Spinal cord (tissue), 10 donors: Measurements from ENCODE around the gene MYBPH. TPM values are rescaled to one million over a fixed set of nuclear protein-coding genes. Genes with fewer than 3 reads are reported as not detected.

Experiments
- DNase-seq, 6 donors: peaks; one replicate each; pipeline versions ENCODE4 v3.0.0 to v3.0.0-alpha.2; 2013 to 2015; ENCODE audit warnings: low spot score in 6 of 6, low read depth in 4 of 6
- H3K27ac ChIP-seq: one replicate; pipeline ENCODE4 v1.5.1; 2013; ENCODE audit warnings: low read depth, low read length, control low read depth
- H3K27me3 ChIP-seq: one replicate; pipeline ENCODE4 v1.6.1; 2013; ENCODE audit warnings: low read length; ENCODE audit not compliant: control insufficient read depth, insufficient read depth
- H3K36me3 ChIP-seq: one replicate; pipeline ENCODE4 v1.6.1; 2013; ENCODE audit warnings: low read length; ENCODE audit not compliant: control insufficient read depth, insufficient read depth
- H3K4me1 ChIP-seq: one replicate; pipeline ENCODE4 v1.6.1; 2013; ENCODE audit warnings: low read length; ENCODE audit not compliant: control insufficient read depth, insufficient read depth
- H3K4me3 ChIP-seq: one replicate; pipeline ENCODE4 v1.5.1; 2013; ENCODE audit warnings: low read depth, low read length, control low read depth
- H3K9me3 ChIP-seq: one replicate; pipeline ENCODE4 v1.6.1; 2013; ENCODE audit warnings: low read length; ENCODE audit not compliant: control insufficient read depth, insufficient read depth
- WGBS: methylation state at CpG from one replicate; pipeline ENCODE4 v1.1.5; 2013; ENCODE audit warnings: missing lambda C conversion rate; ENCODE audit not compliant: insufficient coverage; 5-methylcytosine and 5-hydroxymethylcytosine counted together
- polyA plus RNA-seq, 2 donors: library from polyadenylated mRNA; unstranded; fragments of 120-200 nt; gene quantifications; one replicate each; pipeline ENCODE4 v1.2.1, GENCODE V29; 2013; ENCODE audit not compliant: insufficient read length in 2 of 2
- total RNA-seq, 2 donors: library from RNA; depleted of rRNA in 1 of 2; stranded (reverse); fragments of 120-200 nt in 1 of 2; fragments of >200 nt in 1 of 2; gene quantifications; one replicate each; pipeline versions ENCODE4 v1.2.3 to v1.2.4, GENCODE V29; 2013 to 2014
- donor health status: healthy.

Gene MYBPH
- total and polyA plus RNA-seq, 4 donors = 0.06 to 0.35 (median 0.24) TPM; not detected in 1

GRCh38 chr1:203181586-203182386 is 6.2 kb upstream of the MYBPH start:
- DNase-seq = no peak
- Histone ChIP-seq H3K4me1 (peaks cover 40% of the 10 kb centered on the region), H3K27me3 (no peaks in the 10 kb centered on the region), H3K27ac (no peak overlapping the region), H3K9me3 (no peaks in the 10 kb centered on the region), H3K36me3 (no peaks in the 10 kb centered on the region), H3K4me3 (no peak overlapping the region)
- 44% methylated on average over 6 of the region's 10 CpGs for WGBS

GRCh38 chr1:203180611-203181330 is 5.1 kb upstream of the MYBPH start:
- WGBS = 91% methylated on average over 8 of the region's 11 CpGs
- H3K27me3 ChIP-seq = no peaks in the 10 kb centered on the region

GRCh38 chr1:203179667-203180005 is 4.0 kb upstream of the MYBPH start:
- peaks cover 25% of the 10 kb centered on the region for H3K4me1 ChIP-seq
- H3K36me3 ChIP-seq = no peaks in the 10 kb centered on the region
- H3K27ac ChIP-seq = no peak overlapping the region
- WGBS = 97% methylated on average over 7 of the region's 10 CpGs
- no peak overlapping the region for H3K4me3 ChIP-seq
- no peak for DNase-seq
- H3K9me3 ChIP-seq = no peaks in the 10 kb centered on the region
- H3K27me3 ChIP-seq = no peaks in the 10 kb centered on the region

More at GRCh38 chr1:203180611-203181330, 5.1 kb upstream of the MYBPH start:
- H3K4me3 ChIP-seq = no peak overlapping the region
- no peaks in the 10 kb centered on the region for H3K9me3 ChIP-seq
- peaks cover 30% of the 10 kb centered on the region for H3K4me1 ChIP-seq
- H3K27ac ChIP-seq = no peak overlapping the region
- no peaks in the 10 kb centered on the region for H3K36me3 ChIP-seq
- DNase-seq = no peak

- H3K27ac ChIP-seq = no peak overlapping the region
Measured at GRCh38 chr1:203178821-203179666, 3.4 kb upstream of the MYBPH start.

GRCh38 chr1:203178083-203178482 is 2.5 kb upstream of the MYBPH start:
- Histone ChIP-seq H3K4me1 (peaks cover 25% of the 10 kb centered on the region), H3K4me3 (no peak overlapping the region), H3K27ac (no peak overlapping the region), H3K36me3 (no peaks in the 10 kb centered on the region), H3K9me3 (no peaks in the 10 kb centered on the region), H3K27me3 (no peaks in the 10 kb centered on the region)
- 31% methylated on average over 3 of the region's 5 CpGs for WGBS
- no peak for DNase-seq

More at GRCh38 chr1:203178821-203179666, 3.4 kb upstream of the MYBPH start:
- H3K36me3 ChIP-seq = no peaks in the 10 kb centered on the region
- WGBS = 88% methylated on average over 13 of the region's 14 CpGs
- no peak for DNase-seq
- H3K9me3 ChIP-seq = no peaks in the 10 kb centered on the region
- H3K27me3 ChIP-seq = no peaks in the 10 kb centered on the region
- H3K4me3 ChIP-seq = no peak overlapping the region
- peaks cover 25% of the 10 kb centered on the region for H3K4me1 ChIP-seq

GRCh38 chr1:203177470-203178039 is 1.9 kb upstream of the MYBPH start:
- Histone ChIP-seq H3K27me3 (no peaks in the 10 kb centered on the region), H3K36me3 (no peaks in the 10 kb centered on the region), H3K27ac (no peak overlapping the region), H3K9me3 (no peaks in the 10 kb centered on the region), H3K4me1 (peaks cover 23% of the 10 kb centered on the region), H3K4me3 (no peak overlapping the region)
- no peak for DNase-seq
- 71% methylated on average over 7 of the region's 9 CpGs for WGBS

GRCh38 chr1:203177036-203177405 is 1.4 kb upstream of the MYBPH start:
- WGBS = 100% methylated on average over 1 of the region's 6 CpGs
- Histone ChIP-seq H3K4me1 (peaks cover 17% of the 10 kb centered on the region), H3K4me3 (no peak overlapping the region), H3K27me3 (no peaks in the 10 kb centered on the region), H3K9me3 (no peaks in the 10 kb centered on the region), H3K36me3 (no peaks in the 10 kb centered on the region), H3K27ac (no peak overlapping the region)
- DNase-seq = no peak

- WGBS = 97% methylated on average over 6 of the region's 9 CpGs
- Histone ChIP-seq H3K27ac (no peak overlapping the region), H3K27me3 (no peaks in the 10 kb centered on the region), H3K4me1 (peaks cover 12% of the 10 kb centered on the region), H3K36me3 (peaks cover 2% of the 10 kb centered on the region), H3K4me3 (no peak overlapping the region), H3K9me3 (no peaks in the 10 kb centered on the region)
- DNase-seq = no peak
Measured at GRCh38 chr1:203176273-203177035, 828 bp upstream of the MYBPH start.

- H3K4me1 ChIP-seq = peaks cover 11% of the 10 kb centered on the region
- H3K27me3 ChIP-seq = no peaks in the 10 kb centered on the region
Measured at GRCh38 chr1:203175827-203176241, 208 bp upstream of the MYBPH start.

More at GRCh38 chr1:203175827-203176241, 208 bp upstream of the MYBPH start:
- no peak for DNase-seq
- Histone ChIP-seq H3K9me3 (no peaks in the 10 kb centered on the region), H3K27ac (no peak overlapping the region), H3K36me3 (peaks cover 8% of the 10 kb centered on the region), H3K4me3 (no peak overlapping the region)
- 85% methylated on average over 9 of the region's 9 CpGs for WGBS
